Activated CD4-positive, alpha-beta T cell treated with anti-CD3 and anti-CD28 coated beads, Interleukin-2, amount 50 U/mL, for 1 hour (primary cell): ENCODE results near the gene EIF5A.

Source experiments
- DNase-seq: peaks from one replicate; pipeline ENCODE4 v3.0.0-alpha.2; 2020

The EIF5A gene

DNA sequence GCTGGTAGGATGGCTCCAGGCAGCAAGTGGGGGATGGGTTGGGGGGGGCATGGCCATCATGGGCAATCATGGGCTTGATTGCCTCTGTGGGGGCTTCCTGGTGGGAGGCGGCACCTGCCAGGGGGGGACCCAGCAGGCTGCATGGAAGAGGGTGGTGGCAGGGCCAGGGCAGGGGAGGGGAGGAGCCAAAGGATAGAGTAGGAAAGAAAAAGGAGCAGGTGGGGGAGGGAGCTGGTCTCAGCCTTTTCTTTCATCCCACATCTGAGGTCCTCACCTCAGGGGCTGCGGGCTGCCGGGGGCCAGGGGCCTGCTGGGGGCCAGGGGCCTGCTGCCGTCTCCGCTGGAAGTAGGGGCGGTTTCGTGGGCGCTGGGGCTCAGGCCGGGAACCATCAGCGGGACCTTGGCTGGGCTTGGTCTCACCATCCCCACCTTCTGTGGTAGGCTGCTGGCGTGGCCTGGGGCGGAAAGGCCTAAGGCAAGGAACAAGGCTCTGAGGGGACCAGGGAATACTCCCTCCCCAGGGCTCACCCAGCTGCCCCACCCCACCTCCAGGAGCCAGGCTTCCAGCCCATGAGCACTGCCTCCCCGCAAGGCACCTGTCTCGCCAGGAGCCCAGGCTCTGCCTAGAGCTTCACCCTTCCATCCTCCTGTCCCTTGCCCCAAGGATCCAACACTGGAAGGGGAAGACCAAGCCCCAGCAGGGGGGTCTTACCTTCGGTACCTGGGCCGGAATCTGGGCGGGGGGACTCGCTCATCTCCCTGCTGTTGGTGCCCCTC is 18.0 kb upstream of the EIF5A start:
- no peak for DNase-seq

DNA sequence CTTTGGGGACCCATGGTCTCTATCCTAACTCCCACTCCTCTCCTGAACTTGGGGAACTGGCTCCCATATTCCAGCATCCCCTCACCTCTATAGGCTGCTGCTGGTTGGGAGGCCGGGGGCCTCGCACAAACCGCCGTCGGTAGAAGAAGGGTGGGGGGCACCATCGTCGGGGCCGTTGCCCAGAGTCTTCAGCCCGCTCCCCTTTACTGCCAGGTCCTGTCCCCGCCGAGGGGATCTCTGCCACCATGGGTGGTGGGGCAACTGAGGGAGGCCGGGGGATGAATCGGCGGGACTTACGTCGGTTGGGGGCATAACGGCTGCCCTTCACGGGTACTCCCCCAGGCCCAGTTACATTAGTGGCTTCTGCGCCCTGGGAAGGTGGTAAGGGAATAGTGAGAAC is 17.3 kb upstream of the EIF5A start:
- no peak for DNase-seq

DNA sequence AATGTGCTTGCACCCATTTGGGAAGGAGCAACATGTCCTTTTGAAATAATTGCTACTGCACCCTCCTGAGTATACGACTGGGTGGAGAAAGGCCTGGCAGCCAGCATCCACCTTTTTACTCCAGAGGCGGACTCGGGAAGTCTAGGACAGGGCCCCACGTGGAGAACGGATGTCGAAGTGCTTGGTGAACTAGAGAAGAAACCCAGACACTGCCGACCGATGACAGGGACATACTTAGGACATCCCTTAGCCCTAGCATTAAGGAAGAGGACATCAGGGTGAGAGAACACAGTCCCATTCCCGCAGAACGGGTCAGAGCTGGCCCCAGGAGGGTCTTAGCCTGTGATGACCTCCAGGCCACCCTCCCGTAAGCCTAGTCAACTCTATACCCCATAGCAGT is 16.7 kb upstream of the EIF5A start:
- no peak for DNase-seq

DNA sequence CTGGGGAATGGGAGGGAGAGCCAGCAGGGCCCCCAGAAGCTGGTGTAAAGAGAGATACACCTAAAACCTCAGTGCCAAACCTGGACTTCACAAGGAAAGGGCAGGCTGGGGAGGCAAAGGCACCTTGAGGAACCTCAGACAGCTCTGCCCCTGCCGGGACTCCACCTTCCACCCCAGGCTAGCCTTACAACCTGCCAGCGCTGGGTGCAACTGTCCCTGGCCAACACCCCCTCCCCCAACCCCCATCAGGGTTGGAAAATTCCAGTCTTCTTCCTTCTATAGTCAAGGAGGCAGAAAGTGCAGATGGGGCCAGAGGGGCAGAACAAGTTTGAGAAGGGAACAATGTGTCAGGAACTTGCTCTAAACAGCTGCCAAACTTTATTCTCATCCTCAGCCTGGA is 15.2 kb upstream of the EIF5A start:
- no peak for DNase-seq

DNA sequence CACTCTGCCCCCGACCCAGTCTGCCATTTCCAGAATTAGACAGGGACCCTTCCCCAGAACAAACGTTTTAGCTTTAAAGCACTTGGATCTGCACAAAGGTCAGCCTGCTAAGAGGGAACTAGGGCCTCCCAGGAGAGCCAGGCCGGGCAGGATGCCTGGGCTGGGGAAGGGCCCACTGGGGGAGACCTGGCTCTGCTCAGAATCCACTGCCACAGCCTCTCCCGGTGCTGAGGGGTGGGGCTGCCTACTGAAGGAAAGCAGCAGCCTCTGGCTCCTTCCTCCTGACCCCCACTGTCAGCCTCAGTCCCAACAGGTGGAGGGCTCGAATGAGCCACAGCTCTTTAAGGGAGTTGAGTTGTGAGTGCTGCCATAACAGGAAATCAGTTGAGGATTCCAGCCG is 14.7 kb upstream of the EIF5A start:
- no peak for DNase-seq

DNA sequence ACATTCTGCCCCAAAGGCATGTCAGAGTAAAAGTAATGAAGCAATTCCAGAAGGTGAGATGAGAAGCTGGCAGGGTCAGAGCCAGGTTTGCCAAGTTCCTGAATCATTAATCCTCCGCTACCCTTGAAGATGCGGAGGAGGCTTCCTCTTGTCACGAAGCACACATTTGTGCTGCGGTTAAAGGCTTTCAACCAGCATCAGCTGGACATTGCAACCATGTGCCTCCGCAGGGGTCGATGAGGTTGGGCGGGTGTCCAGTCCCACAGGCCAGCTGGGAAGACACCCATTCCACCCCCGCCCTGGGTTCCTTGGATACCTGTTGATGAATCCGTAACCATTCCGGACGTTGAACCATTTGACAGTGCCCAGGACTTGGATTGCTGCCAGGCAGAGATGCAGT is 14.3 kb upstream of the EIF5A start:
- no peak for DNase-seq

DNA sequence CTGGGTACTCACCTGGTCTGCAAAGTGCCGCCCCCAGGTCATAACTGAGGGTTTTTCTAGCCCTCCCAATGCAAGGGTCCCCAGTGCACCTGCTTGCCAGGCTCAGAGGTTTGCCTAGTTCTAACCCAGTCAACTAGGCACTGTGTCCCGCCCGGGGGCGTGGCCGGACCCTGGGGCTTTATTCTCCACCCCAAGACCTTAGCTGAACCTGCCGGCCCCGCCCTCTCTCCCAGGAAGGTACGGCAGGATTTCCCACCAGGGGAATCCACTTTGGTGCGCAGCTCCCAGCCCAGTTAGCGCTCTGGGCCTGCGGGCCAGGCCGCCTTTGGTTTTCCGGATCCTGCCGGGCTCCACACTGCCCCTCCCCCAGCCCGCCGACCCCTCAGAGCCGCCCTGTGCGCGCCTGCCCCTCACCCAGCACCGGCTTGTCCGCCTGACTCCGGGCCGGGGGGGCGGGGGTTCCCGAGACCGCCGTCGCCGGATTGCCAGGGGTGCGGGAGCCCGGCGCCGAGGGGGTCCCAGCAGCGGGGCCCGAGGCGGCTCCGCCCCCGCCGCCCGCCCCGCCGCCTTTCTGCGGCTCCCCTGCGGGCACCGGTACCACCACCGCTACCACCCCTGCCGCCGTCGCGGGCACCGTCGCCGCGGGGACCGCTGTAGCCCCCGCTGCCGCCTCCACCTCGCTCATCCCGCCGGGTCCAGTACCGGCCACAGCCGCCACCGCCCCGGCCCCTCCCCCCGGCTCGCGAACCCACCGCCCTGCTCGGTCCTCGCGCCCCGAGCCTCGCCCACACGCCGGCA is 13.4 kb upstream of the EIF5A start:
- no peak for DNase-seq

DNA sequence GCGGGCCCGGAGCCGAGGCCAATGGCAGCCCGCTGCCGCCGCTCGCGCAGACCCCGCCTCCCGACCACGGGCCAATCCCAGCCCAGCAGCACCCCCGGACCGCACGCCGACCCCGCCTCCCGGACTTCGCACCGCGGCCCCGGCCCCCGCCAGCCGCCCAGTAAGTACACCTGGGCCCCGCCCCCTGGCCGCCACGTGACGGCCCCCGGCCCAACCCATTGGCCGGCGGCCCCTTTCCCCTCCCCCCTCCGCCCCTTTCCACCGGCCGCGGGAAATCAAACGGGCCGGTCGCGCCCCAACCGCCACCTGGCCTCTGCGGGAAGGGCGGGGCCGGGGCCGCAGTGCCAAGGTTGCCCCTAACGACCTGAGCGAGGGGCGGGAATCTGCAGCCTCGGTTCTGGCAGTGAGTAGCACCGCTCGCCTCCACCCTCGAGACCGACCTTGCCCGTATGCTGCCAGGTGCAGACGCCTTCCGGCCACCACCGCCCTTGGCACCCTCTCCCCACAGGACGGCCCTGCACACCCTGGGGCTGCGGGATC is 12.7 kb upstream of the EIF5A start, which contains the start of gene YBX2:
YBX2 (minus strand) TSS at position 26 of the 540 bp plus-strand sequence. CDS start 139 bp downstream, outside the sequence.
- peak; percentile 68 for DNase-seq

DNA sequence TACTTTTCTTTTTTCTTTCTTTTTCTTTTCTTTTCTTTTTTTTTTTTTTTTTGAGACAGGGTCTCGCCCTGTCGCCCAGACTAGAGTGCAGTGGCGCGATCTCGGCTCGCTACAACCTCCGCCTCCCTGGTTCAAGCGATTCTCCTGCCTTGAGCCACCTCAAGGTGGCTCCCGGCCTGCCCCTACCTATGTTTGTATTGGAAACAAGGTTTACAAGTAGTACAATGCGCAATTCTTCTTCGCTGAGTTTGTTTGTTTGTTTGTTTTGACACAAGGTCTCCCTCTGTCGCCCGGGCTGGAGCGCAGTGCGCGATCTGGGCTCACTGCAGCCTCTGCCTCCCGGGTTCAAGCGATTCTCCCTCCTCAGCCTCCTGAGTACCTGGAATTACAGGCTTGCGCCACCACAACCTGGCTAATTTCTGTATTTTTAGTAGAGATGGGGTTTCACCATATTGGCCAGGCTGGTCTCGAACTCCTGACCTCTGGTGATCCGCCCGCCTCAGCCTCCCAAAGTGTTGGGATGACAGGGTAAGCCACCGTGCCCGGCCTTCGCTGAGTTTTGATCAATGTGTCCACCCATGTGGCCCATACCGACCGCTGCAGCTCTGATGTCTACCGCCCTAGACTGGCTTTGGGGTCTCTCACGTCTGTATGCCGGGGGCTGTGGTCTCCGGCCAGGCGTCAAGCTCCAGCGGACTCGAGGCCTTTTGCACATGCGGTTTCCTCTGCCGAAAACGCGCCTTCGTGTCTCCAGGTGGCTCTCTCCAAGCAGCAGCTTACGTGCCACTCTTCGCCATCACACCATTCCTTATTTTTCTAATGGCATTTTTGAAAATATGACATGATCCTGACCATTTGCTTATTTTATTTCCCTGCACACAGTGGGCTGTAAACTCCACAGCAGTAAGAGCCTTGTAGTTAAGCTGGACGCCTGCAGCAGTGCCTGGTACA is 11.9 kb upstream of the EIF5A start:
- no peak for DNase-seq

DNA sequence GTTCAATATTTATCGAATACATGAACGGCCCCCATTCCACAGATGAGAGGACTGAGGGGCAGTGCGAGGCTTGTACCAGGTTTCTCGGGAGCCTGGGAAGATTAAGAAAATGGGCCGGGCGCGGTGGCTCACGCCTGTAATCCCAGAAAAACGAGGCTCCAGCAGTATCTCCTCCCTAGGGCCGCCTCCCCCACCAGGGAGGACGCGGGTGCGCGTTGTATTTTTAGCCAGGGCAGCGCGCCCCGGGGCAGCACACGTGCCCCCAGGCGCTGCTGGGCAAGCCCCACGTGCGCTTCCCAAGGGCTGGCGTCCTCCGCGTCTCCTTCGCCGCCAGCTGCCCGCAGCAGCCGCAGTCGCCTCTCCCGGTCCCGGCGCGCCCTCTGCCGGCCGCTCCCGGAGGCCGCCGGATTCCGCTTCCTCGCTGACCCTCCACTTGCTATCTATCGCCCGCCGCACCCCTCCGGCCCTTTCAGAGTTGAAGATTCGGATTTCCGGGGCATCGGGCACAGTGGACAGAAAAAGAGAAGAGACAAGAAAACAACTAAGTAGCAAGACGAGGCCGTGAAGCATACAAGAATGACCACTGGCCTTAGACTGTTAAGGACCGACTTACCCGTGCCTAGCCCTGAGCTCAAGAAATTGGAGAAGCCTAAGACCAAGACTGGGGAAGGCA is 11.1 kb upstream of the EIF5A start:
- peak; percentile 48 for DNase-seq

DNA sequence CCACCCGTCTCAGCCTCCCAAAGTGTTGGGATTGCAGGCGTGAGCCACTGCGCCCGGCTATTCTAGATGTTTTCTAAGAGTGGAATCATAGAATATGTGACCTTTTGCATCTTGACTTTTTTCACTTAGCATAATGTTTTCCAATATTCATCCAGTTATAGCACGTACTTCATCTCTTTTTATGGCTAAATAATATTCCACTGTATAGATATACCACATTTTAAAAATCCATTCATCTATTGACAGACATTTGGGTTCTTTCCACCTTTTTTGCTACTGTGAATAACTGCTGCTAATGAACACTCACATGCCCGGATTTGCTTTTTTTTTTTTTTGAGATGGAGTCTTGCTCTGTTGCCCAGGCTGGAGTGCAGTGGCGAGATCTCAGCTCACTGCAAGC is 3.2 kb upstream of the EIF5A start:
- no peak for DNase-seq

DNA sequence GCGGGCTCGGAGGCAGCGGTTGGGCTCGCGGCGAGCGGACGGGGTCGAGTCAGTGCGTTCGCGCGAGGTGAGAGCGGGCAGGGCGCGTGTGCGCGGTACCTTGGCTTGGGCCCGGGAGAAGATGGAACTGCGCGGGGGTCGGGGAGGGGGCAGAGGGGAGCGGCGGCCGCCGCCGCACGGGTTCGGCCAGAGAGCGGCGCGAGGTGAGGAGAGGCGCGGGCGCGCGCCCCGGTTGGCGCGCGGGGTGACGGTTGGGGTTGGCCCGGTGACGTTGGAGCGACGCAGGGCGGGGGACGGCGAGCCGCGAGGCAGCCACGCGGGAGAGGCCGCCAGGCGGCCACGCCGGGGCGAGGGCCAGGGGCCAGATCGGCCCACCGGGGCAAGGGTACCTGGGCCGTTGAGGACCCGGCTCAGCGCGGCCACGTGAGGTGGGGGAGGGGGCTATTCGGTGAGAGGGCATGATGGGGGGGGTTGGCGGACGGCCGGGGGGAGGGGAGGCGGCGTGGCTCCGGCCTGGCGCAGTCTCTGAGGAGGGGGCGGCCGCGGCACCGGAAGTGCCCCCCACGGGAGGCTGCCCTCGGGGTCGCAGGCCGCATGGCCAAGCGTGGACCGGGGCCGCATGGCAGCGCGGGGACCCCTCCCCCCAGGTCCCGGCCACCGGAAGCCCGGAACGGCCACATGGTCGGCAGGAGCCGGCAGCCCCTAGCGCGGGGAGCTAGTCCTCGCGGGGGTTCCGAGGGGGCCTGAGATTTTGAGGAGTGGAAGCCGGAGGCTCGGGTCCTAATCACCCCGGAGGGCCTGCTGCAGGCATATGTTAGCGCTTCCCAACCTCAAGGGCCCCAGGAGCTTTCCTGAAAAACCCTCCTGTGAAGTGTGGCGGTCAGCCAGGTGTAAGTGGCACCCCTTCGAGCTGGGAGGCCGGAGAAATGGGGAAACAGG is 527 bp downstream of the EIF5A start:
- DNase-seq, result peak; percentile 59

DNA sequence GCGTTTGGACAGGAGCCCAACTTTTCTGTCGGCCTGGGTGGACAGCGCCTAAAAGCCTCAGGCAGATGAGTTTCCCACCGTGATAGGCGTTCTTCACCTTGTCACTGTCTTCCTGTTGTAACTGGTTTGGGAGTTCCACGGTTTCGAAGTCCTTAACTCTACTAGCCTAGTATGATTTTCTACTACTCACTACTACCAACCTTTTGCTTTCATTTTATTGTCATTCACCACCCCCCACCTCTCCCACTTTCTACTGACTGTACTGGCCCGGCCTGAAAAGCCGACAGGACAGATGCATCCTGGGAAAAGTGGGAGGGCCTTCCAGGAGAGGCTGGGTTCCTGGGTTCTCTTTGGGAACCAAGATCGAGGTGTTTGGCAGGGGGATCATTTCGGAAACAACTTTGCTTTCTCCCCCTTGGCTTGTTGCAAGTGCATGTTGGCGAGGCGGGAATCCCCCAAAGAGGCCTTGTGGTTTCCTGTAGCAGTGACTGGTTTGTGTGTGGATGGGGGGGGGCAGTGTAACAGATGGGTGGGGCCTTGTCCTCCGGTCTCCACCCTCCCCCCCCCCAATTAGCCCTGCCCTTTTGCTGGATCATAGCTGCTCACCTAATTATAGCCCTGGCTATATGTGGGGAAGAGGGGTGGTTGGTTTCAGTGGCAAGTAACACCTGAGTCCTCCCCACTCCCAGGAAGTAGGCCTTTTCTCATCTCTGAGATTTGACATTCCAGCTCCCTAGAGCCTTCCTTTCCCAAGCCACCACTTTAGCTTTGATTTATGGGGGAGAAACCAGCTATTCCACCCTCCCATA is 1.4 kb downstream of the EIF5A start:
- DNase-seq, result peak; percentile 84

DNA sequence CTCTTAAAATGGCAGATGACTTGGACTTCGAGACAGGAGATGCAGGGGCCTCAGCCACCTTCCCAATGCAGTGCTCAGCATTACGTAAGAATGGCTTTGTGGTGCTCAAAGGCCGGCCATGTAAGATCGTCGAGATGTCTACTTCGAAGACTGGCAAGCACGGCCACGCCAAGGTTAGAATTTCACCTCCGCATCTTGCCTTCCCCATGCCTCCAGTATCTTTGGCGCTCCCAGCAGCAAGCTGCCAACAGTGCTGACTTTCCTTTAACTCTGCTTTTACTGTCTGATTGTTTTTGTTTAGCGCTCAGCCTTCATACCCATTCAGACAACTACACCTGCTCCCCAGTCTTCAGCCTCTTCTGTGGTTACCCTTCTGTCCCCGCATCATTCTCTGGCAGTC is 2.2 kb downstream of the EIF5A start:
- DNase-seq, result no peak

DNA sequence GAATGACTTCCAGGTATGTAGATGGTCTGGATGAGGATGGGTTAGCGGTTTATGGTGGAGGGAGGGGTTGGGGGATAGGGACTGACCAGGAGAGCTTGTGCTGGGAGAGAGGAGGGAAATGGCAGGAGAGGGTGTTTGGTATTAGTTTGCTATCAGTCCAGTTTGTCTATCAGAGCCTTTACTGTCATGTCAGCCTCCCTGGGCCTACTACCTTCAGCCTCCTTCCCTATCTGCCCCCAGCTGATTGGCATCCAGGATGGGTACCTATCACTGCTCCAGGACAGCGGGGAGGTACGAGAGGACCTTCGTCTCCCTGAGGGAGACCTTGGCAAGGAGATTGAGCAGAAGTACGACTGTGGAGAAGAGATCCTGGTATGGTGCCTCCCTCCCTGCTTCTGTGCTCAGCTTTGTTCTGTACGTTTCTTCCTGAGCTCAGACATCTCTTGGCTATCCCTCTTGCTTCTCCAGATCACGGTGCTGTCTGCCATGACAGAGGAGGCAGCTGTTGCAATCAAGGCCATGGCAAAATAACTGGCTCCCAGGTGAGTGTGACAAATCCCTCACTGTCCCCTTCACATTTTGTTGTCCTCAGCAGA is 3.8 kb downstream of the EIF5A start:
- DNase-seq, result no peak

DNA sequence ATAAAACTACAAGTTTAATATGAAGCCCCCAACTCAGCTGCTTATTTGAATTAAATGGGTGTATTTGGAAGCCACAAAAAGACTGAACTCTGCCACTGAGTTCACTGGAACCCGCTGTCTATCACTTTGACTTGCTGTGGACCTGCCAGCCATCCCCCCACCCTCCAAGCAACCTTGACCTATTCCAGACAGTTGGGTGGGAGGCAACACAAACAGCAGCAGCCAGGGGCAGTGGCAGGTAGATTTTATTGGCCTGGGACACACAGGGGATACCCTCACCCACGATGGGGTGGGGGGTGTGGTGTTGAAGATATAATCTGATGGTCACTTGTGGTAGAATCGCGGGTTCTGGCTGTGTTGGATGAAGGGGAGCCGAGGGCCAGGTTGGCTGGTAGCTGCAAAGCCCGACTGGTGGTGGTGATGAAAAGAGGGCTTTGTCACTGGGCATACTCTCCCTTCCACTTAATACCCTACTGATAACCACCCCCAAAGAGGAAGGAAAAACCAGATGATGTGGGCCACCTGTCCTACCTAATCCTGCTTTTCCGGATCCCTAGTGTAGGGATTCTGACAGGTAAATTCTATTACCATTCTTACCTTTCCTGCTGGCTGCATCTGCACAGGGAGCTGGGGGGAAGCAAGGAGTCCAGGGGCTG is 5.1 kb downstream of the EIF5A start:
- no peak for DNase-seq

DNA sequence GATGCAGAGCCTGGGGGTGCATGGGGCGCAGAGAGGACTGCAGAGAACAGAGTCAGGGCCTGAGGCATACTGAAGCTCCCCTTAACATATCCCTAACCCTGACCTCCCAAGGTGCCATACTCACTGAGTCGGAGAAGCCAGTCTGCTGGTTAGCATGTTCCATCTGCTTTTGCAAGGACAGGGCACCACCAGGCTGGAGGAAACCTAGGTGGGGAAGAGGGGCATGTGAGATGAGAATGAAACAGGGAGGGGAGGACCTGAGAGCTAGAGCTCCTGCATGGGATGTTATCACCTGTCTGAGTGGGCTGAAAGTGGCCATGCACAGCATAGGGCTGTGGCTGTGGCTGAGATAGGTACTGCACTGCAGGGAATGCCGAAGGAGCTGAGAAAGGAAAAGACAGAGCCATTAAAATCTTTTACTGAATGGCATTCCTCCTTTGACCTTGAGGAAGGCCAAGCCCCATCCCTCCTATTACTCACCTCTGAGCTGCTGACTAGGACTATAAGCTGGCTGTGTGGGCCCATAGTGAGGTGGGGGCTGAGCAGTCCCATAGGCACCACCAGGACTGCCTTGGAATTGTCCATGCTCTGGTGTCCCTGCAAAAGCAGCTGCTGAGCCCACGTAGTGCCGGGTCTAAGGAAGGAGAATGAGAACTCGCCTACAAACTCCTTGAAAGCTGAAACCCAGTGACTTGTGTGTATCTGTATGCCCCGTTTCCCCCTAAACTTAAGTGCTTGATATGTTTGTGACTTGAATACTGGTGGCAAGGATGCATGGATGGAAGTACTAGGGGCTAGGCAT is 5.9 kb downstream of the EIF5A start:
- no peak for DNase-seq
